ACHN (cell line): ENCODE data around the gene CCDC186.

Source experiments
- DNase-seq: peaks from one replicate; pipeline ENCODE4 v3.0.0-alpha.2; 2015
- in situ Hi-C: cut with HindIII; loops from 2 replicates; pipeline ENCODE4 v1.10.0; 2017; ENCODE audit warnings: low sequenced_read_pairs, low pct_ligation_motif_present, low pct_unique_long_range_greater_than_20kb

Gene CCDC186

GRCh38 chr10:114135476-114135875 is 38.5 kb downstream of the CCDC186 start:
- in situ Hi-C loops: no loop called here
- DNase-seq: no peak

GRCh38 chr10:114131094-114131493 is 42.9 kb downstream of the CCDC186 start:
- no peak for DNase-seq
- in situ Hi-C loops: no loop called here

GRCh38 chr10:114121031-114121430 is 53.0 kb downstream of the CCDC186 start:
- no peak for DNase-seq
- in situ Hi-C loops: loop anchor here (25.0 kb wide), 1 partner anchor 334 kb away; no protein-coding TSS in a partner anchor

- in situ Hi-C loops: loop anchor here (25.0 kb wide), 1 partner anchor 331 kb away; no protein-coding TSS in a partner anchor
These were observed 55.5 kb downstream of the CCDC186 start for GRCh38 chr10:114118514-114118913.

GRCh38 chr10:114117728-114118127 is 56.3 kb downstream of the CCDC186 start:
- in situ Hi-C loops: loop anchor here (25.0 kb wide), 1 partner anchor 330 kb away; no protein-coding TSS in a partner anchor
- DNase-seq: no peak

More at GRCh38 chr10:114118514-114118913, 55.5 kb downstream of the CCDC186 start:
- DNase-seq: no peak

GRCh38 chr10:114115661-114116445 is 58.1 kb downstream of the CCDC186 start:
- in situ Hi-C loops: loop anchor here (25.0 kb wide), 1 partner anchor 329 kb away; no protein-coding TSS in a partner anchor
- no peak for DNase-seq

- in situ Hi-C loops: loop anchor here (25.0 kb wide), 1 partner anchor 323 kb away; no protein-coding TSS in a partner anchor
These were observed 63.6 kb downstream of the CCDC186 start for GRCh38 chr10:114110174-114110972.

GRCh38 chr10:114103284-114103683 is 70.7 kb downstream of the CCDC186 start:
- DNase-seq: peak; percentile 73
- in situ Hi-C loops: loop anchor here (25.0 kb wide), 1 partner anchor 316 kb away; no protein-coding TSS in a partner anchor

More at GRCh38 chr10:114110174-114110972, 63.6 kb downstream of the CCDC186 start:
- peak; percentile 40 for DNase-seq

GRCh38 chr10:114102256-114102655 is 71.7 kb downstream of the CCDC186 start:
- in situ Hi-C loops: loop anchor here (25.0 kb wide), 1 partner anchor 315 kb away; no protein-coding TSS in a partner anchor
- no peak for DNase-seq

- in situ Hi-C loops: loop anchor here (25.0 kb wide), 1 partner anchor 314 kb away; no protein-coding TSS in a partner anchor
- DNase-seq: peak; percentile 46
These were observed 72.9 kb downstream of the CCDC186 start for GRCh38 chr10:114100848-114101741.

- in situ Hi-C loops: no loop called here
- DNase-seq: no peak
These were observed 77.1 kb downstream of the CCDC186 start for GRCh38 chr10:114096864-114097263.

- in situ Hi-C loops: no loop called here
- no peak for DNase-seq
These were observed 78.3 kb downstream of the CCDC186 start for GRCh38 chr10:114095559-114096337.

GRCh38 chr10:114094795-114095194 is 79.2 kb downstream of the CCDC186 start:
- in situ Hi-C loops: no loop called here
- no peak for DNase-seq

- DNase-seq: no peak
- in situ Hi-C loops: no loop called here
These were observed 86.3 kb downstream of the CCDC186 start for GRCh38 chr10:114087655-114088054.

GRCh38 chr10:114087255-114087654 is 86.7 kb downstream of the CCDC186 start:
- in situ Hi-C loops: no loop called here
- peak; percentile 8 for DNase-seq

GRCh38 chr10:114084215-114084614 is 89.8 kb downstream of the CCDC186 start:
- DNase-seq: no peak

GRCh38 chr10:114083040-114083439 is 91.0 kb downstream of the CCDC186 start:
- no peak for DNase-seq
- in situ Hi-C loops: no loop called here

More at GRCh38 chr10:114084215-114084614, 89.8 kb downstream of the CCDC186 start:
- in situ Hi-C loops: no loop called here
